ENCODE data around the gene CHAF1B.

GRCh38 chr21:36436829-36437744 lies 51.9 kb downstream of the CHAF1B start:
- TF ChIP-seq, protein P1, sequence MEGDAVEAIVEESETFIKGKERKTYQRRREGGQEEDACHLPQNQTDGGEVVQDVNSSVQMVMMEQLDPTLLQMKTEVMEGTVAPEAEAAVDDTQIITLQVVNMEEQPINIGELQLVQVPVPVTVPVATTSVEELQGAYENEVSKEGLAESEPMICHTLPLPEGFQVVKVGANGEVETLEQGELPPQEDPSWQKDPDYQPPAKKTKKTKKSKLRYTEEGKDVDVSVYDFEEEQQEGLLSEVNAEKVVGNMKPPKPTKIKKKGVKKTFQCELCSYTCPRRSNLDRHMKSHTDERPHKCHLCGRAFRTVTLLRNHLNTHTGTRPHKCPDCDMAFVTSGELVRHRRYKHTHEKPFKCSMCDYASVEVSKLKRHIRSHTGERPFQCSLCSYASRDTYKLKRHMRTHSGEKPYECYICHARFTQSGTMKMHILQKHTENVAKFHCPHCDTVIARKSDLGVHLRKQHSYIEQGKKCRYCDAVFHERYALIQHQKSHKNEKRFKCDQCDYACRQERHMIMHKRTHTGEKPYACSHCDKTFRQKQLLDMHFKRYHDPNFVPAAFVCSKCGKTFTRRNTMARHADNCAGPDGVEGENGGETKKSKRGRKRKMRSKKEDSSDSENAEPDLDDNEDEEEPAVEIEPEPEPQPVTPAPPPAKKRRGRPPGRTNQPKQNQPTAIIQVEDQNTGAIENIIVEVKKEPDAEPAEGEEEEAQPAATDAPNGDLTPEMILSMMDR (IDR thresholded peaks at IDR 0.05) = no peak
- no peak for TF ChIP-seq POLR2A (IDR thresholded peaks at IDR 0.05)

All from right lobe of liver (tissue), 4 donors.